Kidney epithelial cell (primary cell): Measurements from ENCODE around the gene TIGIT. TPM values are rescaled to one million over a fixed set of nuclear protein-coding genes. Genes with fewer than 3 reads are reported as not detected.

Experiments used
- DNase-seq: peaks from one replicate; pipeline ENCODE4 v3.0.0-alpha.2; 2010; ENCODE audit warnings: low read depth
- H3K27me3 ChIP-seq: 2 replicates; pipeline ENCODE4 v1.6.0; 2011; ENCODE audit warnings: low read length; ENCODE audit not compliant: control insufficient read depth, insufficient read depth
- H3K36me3 ChIP-seq: 2 replicates; pipeline ENCODE4 v1.5.1; 2011; ENCODE audit warnings: low read length; ENCODE audit not compliant: control insufficient read depth, insufficient read depth
- H3K4me3 ChIP-seq: 2 replicates; pipeline ENCODE4 v1.5.1; 2011; ENCODE audit warnings: low read depth, mild to moderate bottlenecking, control low read depth, low read length
- total RNA-seq: library from RNA; depleted of rRNA; stranded (reverse); fragments of >200 nt; gene quantifications from 2 replicates; pipeline ENCODE4 v1.2.3, GENCODE V29; 2015
- TF ChIP-seq, protein P1 (sequence below): IDR thresholded peaks from 2 replicates; pipeline ENCODE4 v1.5.1; 2011; ENCODE audit warnings: mild to moderate bottlenecking, moderate library complexity, low read length, control low read depth, inconsistent platforms; ENCODE audit not compliant: insufficient read depth, poor library complexity, severe bottlenecking

The TIGIT gene
- total RNA-seq, result not detected in 2 replicates

DNA sequence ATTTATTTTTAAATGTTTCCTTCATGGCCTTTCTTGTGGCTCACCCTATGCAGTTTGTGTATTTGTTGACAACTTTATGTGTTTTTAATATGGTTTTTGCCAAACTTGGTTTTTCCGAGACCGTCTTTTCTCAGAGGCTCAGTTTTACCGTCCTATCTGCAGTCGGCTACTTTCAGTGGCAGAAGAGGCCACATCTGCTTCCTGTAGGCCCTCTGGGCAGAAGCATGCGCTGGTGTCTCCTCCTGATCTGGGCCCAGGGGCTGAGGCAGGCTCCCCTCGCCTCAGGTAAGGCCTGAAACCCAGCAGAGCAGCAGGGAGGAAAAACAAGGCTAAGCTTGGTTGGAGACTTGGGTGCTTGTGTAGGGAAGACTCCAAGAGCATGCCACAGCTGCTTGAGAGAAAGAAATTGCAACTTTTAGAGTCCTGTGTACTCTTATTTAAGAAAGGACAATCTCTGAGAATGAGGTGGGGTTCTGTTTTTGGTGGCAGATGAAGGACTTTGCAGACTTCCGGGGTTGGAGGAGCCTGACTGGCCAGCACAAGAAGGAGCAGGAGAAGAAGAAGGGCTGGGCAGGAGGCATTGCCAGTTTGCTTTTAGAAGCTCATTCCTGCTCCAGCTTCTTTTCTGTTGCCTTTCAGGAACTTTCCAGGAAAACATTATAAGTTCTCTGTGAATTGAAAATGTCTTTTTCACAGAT is at the start of gene TIGIT:
Gene TIGIT, plus strand, starts transcription at position 191 of the 698 bp plus-strand sequence. Its CDS starts 34 bp downstream, at position 225.
- H3K27me3 ChIP-seq, result no peaks in the 10 kb centered on the region
- no peak for DNase-seq
- no peak within 1 kb of the TSS for H3K4me3 ChIP-seq
- H3K36me3 ChIP-seq, result no peaks in the 10 kb centered on the region
- TF ChIP-seq, protein P1, sequence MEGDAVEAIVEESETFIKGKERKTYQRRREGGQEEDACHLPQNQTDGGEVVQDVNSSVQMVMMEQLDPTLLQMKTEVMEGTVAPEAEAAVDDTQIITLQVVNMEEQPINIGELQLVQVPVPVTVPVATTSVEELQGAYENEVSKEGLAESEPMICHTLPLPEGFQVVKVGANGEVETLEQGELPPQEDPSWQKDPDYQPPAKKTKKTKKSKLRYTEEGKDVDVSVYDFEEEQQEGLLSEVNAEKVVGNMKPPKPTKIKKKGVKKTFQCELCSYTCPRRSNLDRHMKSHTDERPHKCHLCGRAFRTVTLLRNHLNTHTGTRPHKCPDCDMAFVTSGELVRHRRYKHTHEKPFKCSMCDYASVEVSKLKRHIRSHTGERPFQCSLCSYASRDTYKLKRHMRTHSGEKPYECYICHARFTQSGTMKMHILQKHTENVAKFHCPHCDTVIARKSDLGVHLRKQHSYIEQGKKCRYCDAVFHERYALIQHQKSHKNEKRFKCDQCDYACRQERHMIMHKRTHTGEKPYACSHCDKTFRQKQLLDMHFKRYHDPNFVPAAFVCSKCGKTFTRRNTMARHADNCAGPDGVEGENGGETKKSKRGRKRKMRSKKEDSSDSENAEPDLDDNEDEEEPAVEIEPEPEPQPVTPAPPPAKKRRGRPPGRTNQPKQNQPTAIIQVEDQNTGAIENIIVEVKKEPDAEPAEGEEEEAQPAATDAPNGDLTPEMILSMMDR, result no peak

DNA sequence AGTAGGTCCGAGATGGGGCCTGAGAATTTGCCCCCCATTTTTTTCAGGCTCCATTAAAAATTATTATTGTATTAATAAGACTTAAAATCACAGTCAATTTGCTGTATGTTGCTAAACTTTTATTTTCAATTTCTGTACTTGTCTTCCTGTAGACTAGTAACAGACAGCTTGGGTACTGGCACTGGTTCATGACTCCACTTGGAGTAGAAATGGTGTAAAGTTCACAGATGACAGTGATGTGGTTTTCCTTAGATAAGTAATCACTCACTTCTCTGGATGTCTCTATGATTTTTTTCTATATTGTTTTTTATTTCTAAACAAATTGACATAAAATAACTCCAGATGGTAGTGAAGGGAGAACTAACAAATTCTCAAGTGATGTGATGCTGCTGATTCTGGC is 40.9 kb upstream of the TIGIT start:
- Histone ChIP-seq H3K36me3 (no peaks in the 10 kb centered on the region), H3K4me3 (no peak overlapping the region), H3K27me3 (no peaks in the 10 kb centered on the region)
- DNase-seq, result no peak
- TF ChIP-seq, protein P1, result no peak

DNA sequence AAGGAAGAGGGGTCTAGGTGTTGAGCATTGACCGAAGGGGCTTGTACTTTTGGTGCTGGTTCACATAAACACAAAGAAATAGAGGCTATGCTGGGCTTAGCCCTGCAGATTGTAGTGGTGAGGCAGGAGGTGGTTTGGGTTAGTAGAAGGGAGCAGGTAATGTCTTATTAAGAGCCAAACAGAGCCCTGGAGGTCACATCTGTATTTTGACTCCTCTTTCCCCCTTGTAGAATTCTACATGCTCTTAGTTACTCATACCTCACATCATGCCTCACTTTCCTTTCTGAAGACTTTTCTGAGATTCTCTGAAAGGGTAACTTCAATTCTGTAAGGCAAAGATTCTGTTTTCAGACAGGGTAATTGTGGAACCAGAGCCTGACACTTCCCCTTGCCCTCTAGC is 40.3 kb upstream of the TIGIT start:
- DNase-seq, result no peak
- no peaks in the 10 kb centered on the region for H3K36me3 ChIP-seq
- TF ChIP-seq, protein P1, result no peak
- H3K27me3 ChIP-seq, result no peaks in the 10 kb centered on the region
- no peak overlapping the region for H3K4me3 ChIP-seq

DNA sequence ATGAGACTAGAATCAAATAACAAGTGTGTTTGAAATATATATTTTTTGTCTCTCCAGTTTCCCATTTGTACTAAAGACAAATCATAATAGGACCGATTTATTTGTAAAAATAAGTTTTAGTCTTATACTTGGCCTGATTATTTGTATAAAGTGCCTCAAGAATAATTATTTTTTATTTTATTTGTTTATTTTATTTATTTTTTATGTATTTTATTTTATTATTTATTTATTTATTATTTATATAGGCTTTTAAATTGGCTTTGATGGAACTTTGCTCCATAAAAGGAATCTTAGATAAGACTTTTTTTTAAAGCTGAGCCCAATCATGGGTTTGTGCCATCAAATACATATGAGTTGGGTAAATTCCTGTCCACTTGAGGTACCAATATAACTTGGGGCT is 34.3 kb upstream of the TIGIT start:
- no peak for DNase-seq
- no peaks in the 10 kb centered on the region for H3K27me3 ChIP-seq
- no peaks in the 10 kb centered on the region for H3K36me3 ChIP-seq
- H3K4me3 ChIP-seq, result no peak overlapping the region
- TF ChIP-seq, protein P1, result no peak

DNA sequence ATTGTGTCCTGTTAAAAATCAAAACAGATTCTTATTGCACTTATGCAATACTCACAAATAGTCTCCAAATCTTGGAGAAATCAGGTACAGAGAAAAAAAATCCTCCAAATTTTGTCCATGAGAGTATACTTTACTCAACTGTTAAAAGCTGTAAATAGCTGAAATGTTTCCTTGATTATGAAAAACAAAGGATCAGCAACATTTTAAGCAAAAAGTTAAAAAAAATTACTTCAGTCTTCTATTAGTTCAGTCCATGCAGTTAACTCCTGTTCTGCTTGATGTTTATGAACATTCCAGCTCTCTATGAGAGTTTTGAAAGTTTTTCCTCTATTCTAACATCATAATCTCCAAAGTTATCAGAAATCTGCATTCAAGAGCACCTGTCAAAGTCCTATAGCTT is 33.7 kb upstream of the TIGIT start:
- Histone ChIP-seq H3K36me3 (no peaks in the 10 kb centered on the region), H3K4me3 (no peak overlapping the region), H3K27me3 (no peaks in the 10 kb centered on the region)
- TF ChIP-seq, protein P1, result no peak
- DNase-seq, result no peak

DNA sequence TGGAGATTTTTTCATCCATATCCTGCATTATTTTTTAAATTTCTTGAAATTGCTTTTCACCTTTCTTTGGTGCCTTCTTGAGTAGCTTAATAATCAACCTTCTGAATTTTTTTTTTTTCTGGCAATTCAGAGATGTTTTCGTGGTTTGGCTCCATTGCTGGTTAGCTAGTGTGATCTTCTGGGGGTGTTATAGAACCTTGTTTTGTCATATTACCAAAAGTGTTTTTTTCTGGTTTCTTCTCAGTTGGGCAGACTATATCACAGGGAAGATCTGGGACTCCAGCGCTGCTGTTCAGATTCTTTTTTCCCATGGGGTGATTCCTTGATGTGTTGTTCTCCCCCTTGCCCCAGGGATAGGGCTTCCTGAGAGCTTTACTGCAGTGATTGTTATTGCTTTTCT is 23.8 kb upstream of the TIGIT start:
- TF ChIP-seq, protein P1, result no peak
- no peaks in the 10 kb centered on the region for H3K36me3 ChIP-seq
- H3K4me3 ChIP-seq, result no peak overlapping the region
- DNase-seq, result no peak
- H3K27me3 ChIP-seq, result no peaks in the 10 kb centered on the region
